ENCODE data around the gene TMPO.
"Not testable (repeated sequence)": the region's sequence is repeated elsewhere in the genome, so short reads cannot be mapped to it uniquely, and the experiment has no call there.

TMPO gene

GRCh38 chr12:98513379-98514322, 1.7 kb upstream of the TMPO start:
- DNase-seq = peak; percentile 79

DNA sequence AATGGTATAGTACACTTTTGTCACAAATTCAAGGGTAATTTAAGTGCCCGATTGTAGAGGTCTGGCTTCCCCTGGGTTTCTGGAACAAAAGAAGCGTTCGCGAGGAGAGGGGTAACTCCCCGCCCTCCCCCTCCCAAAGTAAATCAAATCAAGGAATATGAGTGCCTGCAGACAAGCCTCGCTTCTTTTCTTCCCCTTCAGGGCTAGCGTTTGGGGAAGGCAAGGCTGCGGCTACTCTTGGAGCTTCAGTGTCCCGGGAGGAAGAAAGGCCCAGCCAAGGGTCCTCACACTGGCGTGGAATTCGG, 456 bp upstream of the TMPO start:
- DNase-seq = no peak

DNA sequence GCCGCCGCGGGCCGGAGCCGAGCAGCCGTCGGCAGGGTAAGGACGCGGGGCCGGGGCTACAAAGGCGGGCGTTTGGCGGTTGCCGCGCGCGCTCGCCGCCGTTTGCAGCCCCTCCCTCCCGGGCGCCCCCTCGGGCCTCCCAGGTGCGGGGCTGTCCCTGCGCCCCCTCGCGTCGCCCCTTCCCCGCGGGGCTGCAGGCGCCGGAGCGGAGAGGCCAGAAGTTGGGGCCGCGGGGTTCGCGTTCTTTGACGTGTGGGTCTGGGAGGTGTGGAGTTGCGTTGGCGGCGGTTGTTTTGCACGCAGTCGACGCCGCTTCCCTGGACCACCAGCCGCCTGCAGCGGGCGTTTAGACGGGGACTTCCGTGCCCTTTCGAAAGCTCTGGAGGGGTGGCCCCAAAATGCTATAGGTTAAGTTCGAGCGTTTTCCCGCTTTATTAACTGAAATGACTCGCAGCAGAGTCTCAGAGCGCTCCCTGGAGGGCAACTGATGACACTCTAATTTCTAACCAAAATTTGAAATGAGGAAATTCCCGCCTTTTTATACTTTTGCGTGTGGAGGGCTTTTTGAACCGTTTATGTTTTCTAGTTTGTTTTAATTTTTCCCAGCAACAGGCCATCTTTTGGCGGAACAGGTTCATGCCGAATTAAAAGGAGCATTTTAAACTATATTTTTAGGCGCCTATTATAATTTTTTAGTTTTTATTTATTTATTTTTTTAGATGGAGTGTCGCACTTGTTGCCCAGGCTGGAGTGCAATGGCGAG, 902 bp downstream of the TMPO start:
- DNase-seq = peak; percentile 99

GRCh38 chr12:98519257-98519907, 4.0 kb downstream of the TMPO start:
- no peak for DNase-seq

GRCh38 chr12:98530068-98530467, 14.7 kb downstream of the TMPO start:
- no peak for DNase-seq

- DNase-seq = peak; percentile 84
Measured at GRCh38 chr12:98532687-98533304, 17.4 kb downstream of the TMPO start.

DNA sequence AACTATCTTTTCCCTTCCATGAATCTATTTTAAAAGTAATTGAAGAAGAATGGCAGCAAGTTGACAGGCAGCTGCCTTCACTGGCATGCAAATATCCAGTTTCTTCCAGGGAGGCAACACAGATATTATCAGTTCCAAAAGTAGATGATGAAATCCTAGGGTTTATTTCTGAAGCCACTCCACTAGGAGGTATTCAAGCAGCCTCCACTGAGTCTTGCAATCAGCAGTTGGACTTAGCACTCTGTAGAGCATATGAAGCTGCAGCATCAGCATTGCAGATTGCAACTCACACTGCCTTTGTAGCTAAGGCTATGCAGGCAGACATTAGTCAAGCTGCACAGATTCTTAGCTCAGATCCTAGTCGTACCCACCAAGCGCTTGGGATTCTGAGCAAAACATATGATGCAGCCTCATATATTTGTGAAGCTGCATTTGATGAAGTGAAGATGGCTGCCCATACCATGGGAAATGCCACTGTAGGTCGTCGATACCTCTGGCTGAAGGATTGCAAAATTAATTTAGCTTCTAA, 18.4 kb downstream of the TMPO start:
- DNase-seq = no peak

GRCh38 chr12:98538031-98538430, 22.6 kb downstream of the TMPO start:
- no peak for DNase-seq

- DNase-seq = no peak
Measured at GRCh38 chr12:98543701-98544100, 28.3 kb downstream of the TMPO start.

DNA sequence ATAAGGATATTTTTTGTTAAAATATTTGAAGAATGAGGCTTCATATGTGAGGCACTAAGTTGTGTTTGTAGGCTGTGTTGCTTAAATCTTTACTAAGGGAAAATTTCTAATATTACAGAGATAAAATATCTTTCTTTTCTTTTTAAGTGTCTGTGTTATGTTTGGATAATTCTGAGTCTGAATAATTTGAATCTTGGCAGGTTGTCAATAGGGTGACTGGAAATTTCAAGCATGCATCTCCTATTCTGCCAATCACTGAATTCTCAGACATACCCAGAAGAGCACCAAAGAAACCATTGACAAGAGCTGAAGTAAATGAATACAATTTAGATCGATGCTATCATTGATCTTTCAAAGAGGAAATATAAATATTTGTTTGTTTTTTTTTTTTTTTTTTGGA, 29.4 kb downstream of the TMPO start:
- no peak for DNase-seq

DNA sequence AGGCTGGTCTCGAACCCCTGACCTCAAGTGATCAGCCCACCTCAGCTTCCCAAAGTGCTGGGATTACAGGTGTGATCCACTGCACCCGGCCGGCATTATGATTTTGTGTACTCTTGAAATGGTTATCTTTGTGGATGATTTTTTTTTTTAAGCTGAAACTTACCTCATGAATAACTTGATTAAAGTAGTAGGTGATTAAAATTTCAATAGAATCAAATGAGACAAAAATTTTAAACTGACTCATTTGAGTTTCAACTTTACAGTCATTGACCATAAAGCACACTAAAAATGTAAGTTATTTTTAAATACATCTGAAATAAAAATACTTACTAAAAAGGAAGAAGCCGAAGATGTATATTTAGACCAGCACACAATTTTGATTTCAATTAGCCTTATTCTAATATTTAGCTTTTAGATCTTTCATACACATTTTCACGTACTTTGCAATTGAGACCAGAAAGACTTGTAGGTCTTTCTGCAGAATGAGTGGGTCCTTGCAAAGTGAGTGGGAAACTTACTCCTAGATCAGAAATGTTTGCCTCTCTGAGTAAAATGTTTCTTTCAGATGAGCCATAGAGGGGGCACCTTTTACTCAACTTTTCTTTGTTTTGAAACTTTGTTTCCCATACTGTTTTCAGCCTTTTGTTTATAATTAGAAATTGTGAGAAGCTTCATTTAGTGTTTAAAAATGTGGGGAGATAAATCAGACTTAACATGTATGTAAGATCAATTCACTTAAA, 34.2 kb downstream of the TMPO start:
- DNase-seq = no peak

GRCh38 chr12:98551787-98552186, 36.4 kb downstream of the TMPO start:
- DNase-seq = no peak

DNA sequence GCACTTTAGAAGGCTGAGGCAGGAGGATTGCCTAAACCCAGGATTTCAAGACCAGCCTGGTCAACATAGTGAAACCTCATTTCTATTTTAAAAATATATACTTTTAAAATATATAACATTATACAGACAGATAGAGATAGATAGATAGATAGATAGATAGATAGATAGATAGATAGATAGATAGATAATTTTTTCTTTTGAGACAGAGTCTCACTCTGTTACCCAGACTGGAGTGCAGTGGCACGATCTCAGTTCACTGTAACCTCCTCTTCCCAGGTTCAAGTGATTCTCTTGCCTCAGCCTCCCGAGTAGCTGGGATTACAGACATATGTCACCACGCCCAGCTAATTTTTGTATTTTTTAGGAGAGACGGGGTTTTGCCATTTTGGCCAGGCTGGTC, 42.7 kb downstream of the TMPO start:
- DNase-seq = not testable (repeated sequence)

DNA sequence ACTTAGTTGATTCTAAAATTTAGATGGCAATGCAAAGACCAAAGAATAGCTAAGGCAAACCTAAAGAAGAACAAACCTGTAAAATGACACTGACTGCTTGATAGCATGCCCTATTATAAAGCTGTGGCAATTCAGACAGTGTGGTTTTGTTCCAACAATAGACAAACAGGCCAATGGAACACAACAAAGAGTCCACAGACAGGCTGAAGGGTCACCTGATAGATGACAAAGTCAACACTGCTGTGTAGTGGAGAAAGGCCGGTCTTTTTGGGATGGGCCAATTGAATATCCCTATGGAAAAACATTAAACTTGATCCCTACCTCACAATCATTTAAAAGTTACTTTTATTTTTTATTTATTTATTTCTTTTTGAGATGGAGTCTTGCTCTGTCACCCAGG, 44.3 kb downstream of the TMPO start:
- DNase-seq = no peak

- no peak for DNase-seq
Measured at GRCh38 chr12:98561846-98562245, 46.5 kb downstream of the TMPO start.

GRCh38 chr12:98572010-98572409, 56.6 kb downstream of the TMPO start:
- peak; percentile 44 for DNase-seq

GRCh38 chr12:98574110-98574509, 58.7 kb downstream of the TMPO start:
- no peak for DNase-seq

DNA sequence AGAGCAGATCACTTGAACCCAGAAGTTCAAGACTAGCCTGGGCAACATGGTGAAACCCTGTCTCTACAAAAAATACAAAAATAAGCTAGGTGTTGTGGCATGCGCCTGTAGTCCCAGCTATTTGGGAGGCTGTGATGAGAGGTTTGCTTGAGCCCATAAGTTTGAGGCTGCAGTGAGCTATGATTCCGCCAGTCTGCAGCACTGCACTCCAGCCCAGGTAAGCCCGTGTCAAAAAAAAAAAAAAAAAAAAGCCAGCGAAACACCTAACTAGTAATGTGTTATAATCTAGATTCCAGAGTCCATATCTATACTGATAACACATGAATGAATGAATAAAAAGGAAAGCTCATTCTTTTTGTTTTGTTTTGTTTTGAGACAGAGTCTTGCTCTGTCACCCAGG, 59.6 kb downstream of the TMPO start:
- no peak for DNase-seq

DNA sequence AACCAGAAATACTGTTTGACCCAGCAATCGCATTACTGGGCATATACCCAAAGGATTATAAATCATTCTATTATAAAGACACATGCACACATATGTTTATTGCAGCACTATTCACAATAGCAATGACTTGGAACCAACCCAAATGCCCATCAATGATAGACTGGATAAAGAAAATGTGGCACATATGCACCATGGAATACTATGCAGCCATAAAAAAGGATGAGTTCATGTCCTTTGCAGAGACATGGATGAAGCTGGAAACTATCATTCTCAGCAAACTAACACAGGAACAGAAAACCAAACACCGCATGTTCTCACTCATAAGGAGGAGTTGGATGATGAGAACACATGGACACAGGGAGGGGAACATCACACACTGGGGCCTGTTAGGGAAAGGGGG, 61.4 kb downstream of the TMPO start:
- DNase-seq = not testable (repeated sequence)

DNA sequence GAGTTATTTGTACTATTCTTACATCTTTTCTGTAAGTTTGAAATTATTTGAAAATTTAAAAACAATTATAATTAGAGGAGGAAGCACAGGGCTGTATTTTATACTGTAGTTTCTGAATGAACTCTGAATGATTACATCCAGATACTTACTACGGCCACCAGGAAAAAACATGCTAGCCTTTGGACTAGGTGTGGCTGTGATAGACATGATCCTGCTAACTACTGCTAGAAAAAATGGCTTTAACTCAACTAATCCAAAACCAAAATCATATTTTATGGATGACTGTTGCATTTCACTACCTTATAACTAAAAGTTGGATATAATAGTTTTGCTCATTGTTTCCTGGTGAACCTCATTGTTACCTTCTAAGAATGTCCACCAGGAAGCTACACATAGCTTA, 63.0 kb downstream of the TMPO start:
- DNase-seq = no peak

- DNase-seq = no peak
Measured at GRCh38 chr12:98578821-98579220, 63.4 kb downstream of the TMPO start.

- no peak for DNase-seq
Measured at GRCh38 chr12:98579347-98579746, 64.0 kb downstream of the TMPO start.
